ENCODE results near the gene NBL1. TPM values are rescaled to one million over a fixed set of nuclear protein-coding genes. Genes with fewer than 3 reads are reported as not detected.

Gene NBL1
- total and polyA plus RNA-seq, 9 of the 15 experiments (the other 6 are each of a cell fraction or from before 2014, with no cell fraction given): 0.10 to 3.7 (median 1.8) TPM; not detected in 1

- FAIRE-seq: no peak
- Histone ChIP-seq H3K27ac (ENCODE audit: extremely low read depth, low read depth, low read length) (no peak overlapping the region), H3K9me3 (replicated peaks; ENCODE audit: control insufficient read depth, insufficient read depth, low read depth, low read length) (no peaks in the 10 kb centered on the region), H3K79me2 (ENCODE audit: control insufficient read depth, insufficient read depth, low read length) (no peaks in the 10 kb centered on the region), H3K4me3 (no peak overlapping the region), H4K20me1 (replicated peaks; ENCODE audit: control insufficient read depth, insufficient read depth, low read length) (peaks cover 3% of the 10 kb centered on the region; the same call in 1 of the 2 replicates), H3K9ac (ENCODE audit: insufficient read depth in 1 of 2, low read depth in 2 of 2, low read length in 2 of 2) (peak overlapping the region in 1 of 2 experiments; percentile 36; a peak in 1 of 4 replicates), H3K4me1 (replicated peaks in 1 of 2; ENCODE audit: control insufficient read depth in 2 of 2, insufficient read depth in 2 of 2, low read length in 2 of 2) (peaks cover under 1 to 36% of the 10 kb centered on the region in 2 experiments; a peak in 3 of 5 replicates), H2AFZ (ENCODE audit: low read depth, low read length) (no peak overlapping the region), H3K27me3 (ENCODE audit: control insufficient read depth in 2 of 2, insufficient read depth in 2 of 2, low read length in 2 of 2) (peaks cover 16 to 39% of the 10 kb centered on the region in 2 experiments; a peak in 4 of 5 replicates), H3K4me2 (ENCODE audit: insufficient read depth, low read length) (no peak overlapping the region), H3K9me1 (ENCODE audit: control insufficient read depth, insufficient read depth, low read length) (no peaks in the 10 kb centered on the region), H3K36me3 (ENCODE audit: control insufficient read depth, insufficient read depth, low read length) (no peaks in the 10 kb centered on the region)
- in situ Hi-C loops (cut with MboI) (no loop called here), intact Hi-C loops (cut with micrococcal nuclease) (loop anchor here (5.0 to 10.0 kb wide), 2 partner anchors 158 to 181 kb away; partner anchors contain the start of gene CAPZB)
- TF ChIP-seq FIP1L1 (IDR thresholded peaks at IDR 0.05; ENCODE audit: low read depth, low read length, poor library complexity, severe bottlenecking): peak; percentile 16
- no peak for TF ChIP-seq NFATC3 (IDR thresholded peaks at IDR 0.05)
- TF ChIP-seq ZBTB7A (IDR thresholded peaks at IDR 0.05; ENCODE audit: borderline replicate concordance, control insufficient read depth, low read depth, low read length): 0 out of 2 replicates have a peak, but pooled peaks have one; percentile 3
- TF ChIP-seq TAF9B (IDR thresholded peaks at IDR 0.05; ENCODE audit: partially characterized antibody): no peak
- 53% methylated on average over 29 of the region's 30 CpGs for WGBS (ENCODE audit: insufficient coverage, low coverage, missing lambda C conversion rate)
- no TSS peak for BruUV-seq (replicated peaks)
- CTCF ChIA-PET (ENCODE audit: low intra/inter-chr PET ratio): no interaction called here
- POLR2A ChIA-PET: interaction anchor here (0.6 to 1.1 kb wide), 4 partner anchors 7 to 254 kb away, joined by 3 to 4 read pairs (median 3); no protein-coding TSS in a partner anchor
- ATAC-seq: no peak
- DNase-seq (ENCODE audit: extremely low read depth in 1 of 4, low spot score in 3 of 4): no peak
Measured at GRCh38 chr1:19645411-19646251, 1.5 kb downstream of the NBL1 start.
